Ecto neural progenitor cell (in vitro differentiated cells): ENCODE measurements around the gene UIMC1.

Experiments used
- DNase-seq: peaks from one replicate; pipeline ENCODE4 v3.0.0-alpha.2; 2018; ENCODE audit warnings: low spot score

The UIMC1 gene

GRCh38 chr5:176902102-176902814 lies 104.3 kb downstream of the UIMC1 start:
- DNase-seq = no peak

GRCh38 chr5:176901260-176902101 lies 105.1 kb downstream of the UIMC1 start:
- no peak for DNase-seq

GRCh38 chr5:176900780-176901204 lies 105.8 kb downstream of the UIMC1 start:
- DNase-seq = no peak

- DNase-seq = no peak
Observed at GRCh38 chr5:176899946-176900779, 106.4 kb downstream of the UIMC1 start.

GRCh38 chr5:176899296-176899891 lies 107.2 kb downstream of the UIMC1 start, which contains the start of gene HK3:
Gene HK3 (minus strand): TSS chr5:176899346. CDS start chr5:176896159, 3,187 bp downstream.
- no peak for DNase-seq

GRCh38 chr5:176897263-176897662 lies 109.3 kb downstream of the UIMC1 start:
- DNase-seq = no peak

- no peak for DNase-seq
Observed at GRCh38 chr5:176895831-176896230, 110.7 kb downstream of the UIMC1 start.

- DNase-seq = no peak
Observed at GRCh38 chr5:176894298-176894697, 112.3 kb downstream of the UIMC1 start.

- DNase-seq = no peak
Observed at GRCh38 chr5:176892663-176893062, 113.9 kb downstream of the UIMC1 start.

- no peak for DNase-seq
Observed at GRCh38 chr5:176891331-176891958, 115.1 kb downstream of the UIMC1 start.

- DNase-seq = no peak
Observed at GRCh38 chr5:176890455-176891330, 115.9 kb downstream of the UIMC1 start.

- no peak for DNase-seq
Observed at GRCh38 chr5:176889321-176890280, 117.0 kb downstream of the UIMC1 start.

- no peak for DNase-seq
Observed at GRCh38 chr5:176888865-176889165, 117.8 kb downstream of the UIMC1 start.

GRCh38 chr5:176888016-176888864 lies 118.3 kb downstream of the UIMC1 start:
- DNase-seq = no peak

GRCh38 chr5:176887252-176887849 lies 119.2 kb downstream of the UIMC1 start:
- no peak for DNase-seq

- no peak for DNase-seq
Observed at GRCh38 chr5:176886336-176887251, 120.0 kb downstream of the UIMC1 start.

GRCh38 chr5:176884571-176884890 lies 122.0 kb downstream of the UIMC1 start:
- DNase-seq = no peak
